Neural cell (in vitro differentiated cells): ENCODE data around the gene PTK7. TPM values are rescaled to one million over a fixed set of nuclear protein-coding genes. Genes with fewer than 3 reads are reported as not detected.

Experiments used
- H2AFZ ChIP-seq: fragments of 200-600, 300-800 bp; sonication (generic), shearing (Covaris generic); 2 replicates; pipeline ENCODE4 v1.6.0; 2014; ENCODE audit warnings: low read depth, mild to moderate bottlenecking, antibody characterized with exemption, low read length, moderate library complexity
- H3F3A ChIP-seq: fragments of 200-600 bp; shearing (Covaris generic); 2 replicates; pipeline ENCODE4 v1.6.1; 2016; ENCODE audit warnings: mild to moderate bottlenecking, moderate library complexity, mixed read lengths, antibody characterized with exemption, low read length; ENCODE audit not compliant: insufficient read depth, poor library complexity, severe bottlenecking
- H3K27ac ChIP-seq: fragments of 200-600, 300-800 bp; sonication (generic), shearing (Covaris generic); 2 replicates; pipeline ENCODE4 v1.5.1; 2014; ENCODE audit warnings: mild to moderate bottlenecking, low read length, moderate library complexity
- H3K27me3 ChIP-seq: fragments of 300-800, 200-600 bp; sonication (generic), shearing (Covaris generic); 2 replicates; pipeline ENCODE4 v1.6.0; 2014; ENCODE audit warnings: mild to moderate bottlenecking, low read depth, low read length, moderate library complexity; ENCODE audit not compliant: insufficient read depth
- H3K36me3 ChIP-seq: fragments of 300-800, 200-600 bp; sonication (generic), shearing (Covaris generic); 2 replicates; pipeline ENCODE4 v1.5.1; 2014; ENCODE audit warnings: mild to moderate bottlenecking, antibody characterized with exemption, low read length, moderate library complexity; ENCODE audit not compliant: insufficient read depth
- H3K4me2 ChIP-seq: fragments of 300-800, 200-600 bp; sonication (generic), shearing (Covaris generic); 2 replicates; pipeline ENCODE4 v1.6.0; 2014; ENCODE audit warnings: mild to moderate bottlenecking, low read length
- H3K4me3 ChIP-seq: fragments of 300-800, 200-600 bp; sonication (generic), shearing (Covaris generic); 2 replicates; pipeline ENCODE4 v1.5.1; 2014; ENCODE audit warnings: mild to moderate bottlenecking, low read length, moderate library complexity
- H3K79me2 ChIP-seq: fragments of 200-600 bp; shearing (Covaris generic); replicated peaks from 2 replicates; pipeline ENCODE4 v1.6.0; 2014; ENCODE audit warnings: mild to moderate bottlenecking, low read length, moderate library complexity; ENCODE audit not compliant: insufficient read depth
- H3K9ac ChIP-seq: fragments of 300-800, 200-600 bp; sonication (generic), shearing (Covaris generic); 2 replicates; pipeline ENCODE4 v1.6.1; 2016; ENCODE audit warnings: mild to moderate bottlenecking, low read length, mixed read lengths
- H3K9me2 ChIP-seq: fragments of 200-600 bp; shearing (Covaris generic); 2 replicates; pipeline ENCODE4 v1.6.1; 2016; ENCODE audit warnings: mild to moderate bottlenecking, low read length, mixed read lengths; ENCODE audit not compliant: insufficient read depth
- H3K9me3 ChIP-seq: fragments of 200-600, 300-800 bp; sonication (generic), shearing (Covaris generic); 2 replicates; pipeline ENCODE4 v1.6.1; 2016; ENCODE audit warnings: mild to moderate bottlenecking, mixed run types, low read length, moderate library complexity, mixed read lengths
- H4K20me1 ChIP-seq: fragments of 200-600 bp; shearing (Covaris generic); 2 replicates; pipeline ENCODE4 v1.6.1; 2016; ENCODE audit warnings: mild to moderate bottlenecking, mixed run types; ENCODE audit not compliant: insufficient read depth
- CTCF ChIP-seq: fragments of 450-650 bp; IDR thresholded peaks from 2 replicates; pipeline ENCODE4 v1.5.1; 2014; ENCODE audit warnings: antibody characterized with exemption, mild to moderate bottlenecking, moderate library complexity; ENCODE audit not compliant: poor library complexity, severe bottlenecking
- EP300 ChIP-seq: fragments of 450-650 bp; conservative IDR thresholded peaks from 2 replicates; pipeline ENCODE4 v1.6.1; 2014; ENCODE audit warnings: antibody characterized with exemption, mild to moderate bottlenecking, moderate library complexity; ENCODE audit not compliant: poor library complexity, severe bottlenecking
- MXI1 ChIP-seq: fragments of 450-650 bp; conservative IDR thresholded peaks from 2 replicates; pipeline ENCODE4 v1.6.1; 2014; ENCODE audit warnings: antibody characterized with exemption, mild to moderate bottlenecking; ENCODE audit not compliant: poor library complexity, severe bottlenecking
- POLR2AphosphoS5 ChIP-seq: IDR thresholded peaks from 2 replicates; pipeline ENCODE4 v1.6.1; 2012
- RAD21 ChIP-seq: fragments of 450-650 bp; conservative IDR thresholded peaks from 2 replicates; pipeline ENCODE4 v1.6.1; 2014; ENCODE audit warnings: antibody characterized with exemption, mild to moderate bottlenecking, moderate library complexity
- TAF1 ChIP-seq: IDR thresholded peaks from 2 replicates; pipeline ENCODE4 v1.6.1; 2012; ENCODE audit warnings: low read depth
- polyA plus RNA-seq: library from polyadenylated mRNA; depleted of rRNA; stranded (reverse); fragments of >200 nt; gene quantifications from 2 replicates; pipeline ENCODE4 v1.2.3, GENCODE V29; 2014
- TF ChIP-seq, protein P1 (sequence below): IDR thresholded peaks from 2 replicates; pipeline ENCODE4 v1.6.1; 2012; ENCODE audit warnings: borderline replicate concordance

PTK7 gene
- polyA plus RNA-seq, 1 donor from 2014 or later: 32.5 TPM

DNA sequence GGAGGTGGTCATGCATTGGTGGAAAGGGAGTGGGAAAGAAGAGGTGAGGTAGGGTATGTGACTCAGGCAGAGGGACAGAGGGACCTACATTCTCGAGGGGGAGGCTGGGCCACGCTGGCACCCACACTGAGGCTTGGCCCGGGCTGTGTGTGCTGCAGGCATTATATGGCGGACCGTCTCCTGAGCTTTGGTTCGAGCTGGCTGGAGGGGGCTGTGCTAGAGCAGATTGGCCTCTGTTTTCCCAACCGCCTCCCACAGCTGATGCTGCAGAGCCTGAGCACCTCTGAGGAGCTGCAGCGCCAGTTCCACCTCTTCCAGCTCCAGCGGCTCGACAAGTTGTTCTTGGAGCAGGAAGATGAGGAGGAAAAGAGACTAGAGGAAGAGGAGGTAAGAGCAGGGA is 129.7 kb downstream of the PTK7 start:
- H3K36me3 ChIP-seq: no peaks in the 10 kb centered on the region
- H3K9me3 ChIP-seq: no peaks in the 10 kb centered on the region
- no peaks in the 10 kb centered on the region for H3F3A ChIP-seq

GRCh38 chr6:43207286-43207685 is 131.2 kb downstream of the PTK7 start:
- Histone ChIP-seq H3K9ac (no peak overlapping the region), H3K9me3 (no peaks in the 10 kb centered on the region), H3F3A (no peaks in the 10 kb centered on the region), H2AFZ (no peak overlapping the region), H3K27ac (no peak overlapping the region), H3K9me2 (no peaks in the 10 kb centered on the region), H3K4me3 (no peak overlapping the region), H3K36me3 (no peaks in the 10 kb centered on the region), H3K27me3 (no peaks in the 10 kb centered on the region), H4K20me1 (no peaks in the 10 kb centered on the region), H3K4me2 (no peak overlapping the region), H3K79me2 (no peaks in the 10 kb centered on the region)
- TF ChIP-seq RAD21: no peak

More for the DNA sequence above, 129.7 kb downstream of the PTK7 start:
- H3K27me3 ChIP-seq: no peaks in the 10 kb centered on the region
- no peak overlapping the region for H3K27ac ChIP-seq
- H2AFZ ChIP-seq: no peak overlapping the region
- H3K9ac ChIP-seq: no peak overlapping the region
- no peak overlapping the region for H3K4me3 ChIP-seq
- TF ChIP-seq POLR2AphosphoS5: no peak
- no peak for TF ChIP-seq CTCF
- no peak for TF ChIP-seq TAF1
- no peak for TF ChIP-seq EP300
- TF ChIP-seq MXI1: no peak
- TF ChIP-seq, protein P1, sequence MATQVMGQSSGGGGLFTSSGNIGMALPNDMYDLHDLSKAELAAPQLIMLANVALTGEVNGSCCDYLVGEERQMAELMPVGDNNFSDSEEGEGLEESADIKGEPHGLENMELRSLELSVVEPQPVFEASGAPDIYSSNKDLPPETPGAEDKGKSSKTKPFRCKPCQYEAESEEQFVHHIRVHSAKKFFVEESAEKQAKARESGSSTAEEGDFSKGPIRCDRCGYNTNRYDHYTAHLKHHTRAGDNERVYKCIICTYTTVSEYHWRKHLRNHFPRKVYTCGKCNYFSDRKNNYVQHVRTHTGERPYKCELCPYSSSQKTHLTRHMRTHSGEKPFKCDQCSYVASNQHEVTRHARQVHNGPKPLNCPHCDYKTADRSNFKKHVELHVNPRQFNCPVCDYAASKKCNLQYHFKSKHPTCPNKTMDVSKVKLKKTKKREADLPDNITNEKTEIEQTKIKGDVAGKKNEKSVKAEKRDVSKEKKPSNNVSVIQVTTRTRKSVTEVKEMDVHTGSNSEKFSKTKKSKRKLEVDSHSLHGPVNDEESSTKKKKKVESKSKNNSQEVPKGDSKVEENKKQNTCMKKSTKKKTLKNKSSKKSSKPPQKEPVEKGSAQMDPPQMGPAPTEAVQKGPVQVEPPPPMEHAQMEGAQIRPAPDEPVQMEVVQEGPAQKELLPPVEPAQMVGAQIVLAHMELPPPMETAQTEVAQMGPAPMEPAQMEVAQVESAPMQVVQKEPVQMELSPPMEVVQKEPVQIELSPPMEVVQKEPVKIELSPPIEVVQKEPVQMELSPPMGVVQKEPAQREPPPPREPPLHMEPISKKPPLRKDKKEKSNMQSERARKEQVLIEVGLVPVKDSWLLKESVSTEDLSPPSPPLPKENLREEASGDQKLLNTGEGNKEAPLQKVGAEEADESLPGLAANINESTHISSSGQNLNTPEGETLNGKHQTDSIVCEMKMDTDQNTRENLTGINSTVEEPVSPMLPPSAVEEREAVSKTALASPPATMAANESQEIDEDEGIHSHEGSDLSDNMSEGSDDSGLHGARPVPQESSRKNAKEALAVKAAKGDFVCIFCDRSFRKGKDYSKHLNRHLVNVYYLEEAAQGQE: no peak
- H3K9me2 ChIP-seq: no peaks in the 10 kb centered on the region
- no peak overlapping the region for H3K4me2 ChIP-seq
- no peaks in the 10 kb centered on the region for H3K79me2 ChIP-seq
- H4K20me1 ChIP-seq: no peaks in the 10 kb centered on the region

Other genes starting within 250 kb of the PTK7 start
- 84.6 and 88.5 TPM in 2 replicates for gene RPL7L1, start 196.7 kb upstream of the PTK7 start, polyA plus RNA-seq
- gene PTCRA, start 160.3 kb upstream of the PTK7 start, polyA plus RNA-seq: not detected in 2 replicates
- 26.4 and 37.3 TPM in 2 replicates for gene CNPY3, start 146.8 kb upstream of the PTK7 start, polyA plus RNA-seq
- 0.30 and 0.97 TPM in 2 replicates for gene GNMT, start 115.6 kb upstream of the PTK7 start, polyA plus RNA-seq
- 20.4 and 27.7 TPM in 2 replicates for gene PEX6, start 97.1 kb upstream of the PTK7 start, polyA plus RNA-seq
- 41.1 and 43.7 TPM in 2 replicates for gene PPP2R5D, start 91.7 kb upstream of the PTK7 start, polyA plus RNA-seq
- gene MEA1, start 62.4 kb upstream of the PTK7 start, polyA plus RNA-seq: 115 and 119 TPM in 2 replicates
- gene KLHDC3, start 62.1 kb upstream of the PTK7 start, polyA plus RNA-seq: 232 and 244 TPM in 2 replicates
- gene RRP36, start 54.7 kb upstream of the PTK7 start, polyA plus RNA-seq: 73.1 and 79.2 TPM in 2 replicates
- 25.7 and 32.2 TPM in 2 replicates for gene CUL7, start 22.5 kb upstream of the PTK7 start, polyA plus RNA-seq
- 17.2 and 22.5 TPM in 2 replicates for gene MRPL2, start 16.9 kb upstream of the PTK7 start, polyA plus RNA-seq
- gene KLC4, start 16.7 kb upstream of the PTK7 start, polyA plus RNA-seq: 74.0 and 75.3 TPM in 2 replicates
- gene SRF, start 95.0 kb downstream of the PTK7 start, polyA plus RNA-seq: 24.8 and 28.9 TPM in 2 replicates
- 65.0 and 79.0 TPM in 2 replicates for gene CUL9, start 105.9 kb downstream of the PTK7 start, polyA plus RNA-seq
- 48.3 and 65.5 TPM in 2 replicates for gene DNPH1, start 153.2 kb downstream of the PTK7 start, polyA plus RNA-seq
- gene TTBK1, start 167.2 kb downstream of the PTK7 start, polyA plus RNA-seq: 4.2 and 6.8 TPM in 2 replicates
- 2.3 and 2.4 TPM in 2 replicates for gene SLC22A7, start 221.9 kb downstream of the PTK7 start, polyA plus RNA-seq
- gene CRIP3, start 232.5 kb downstream of the PTK7 start, polyA plus RNA-seq: 3.7 and 11.6 TPM in 2 replicates